CD14-positive monocyte (primary cell): ENCODE measurements around the gene IGF2BP3. TPM values are rescaled to one million over a fixed set of nuclear protein-coding genes. Genes with fewer than 3 reads are reported as not detected.

ENCODE experiments used
- DNase-seq, 3 donors: peaks; one replicate each; pipeline ENCODE4 v3.0.0-alpha.2; 2011 to 2022
- H2AFZ ChIP-seq: 2 replicates; pipeline ENCODE4 v1.6.0; 2012; ENCODE audit warnings: mild to moderate bottlenecking, low read depth, low read length, inconsistent platforms; ENCODE audit not compliant: insufficient read depth, poor library complexity, severe bottlenecking
- H3K27ac ChIP-seq, 2 donors: 1 replicate in 1 of 2; 2 replicates in 1 of 2; pipeline ENCODE4 v1.5.1; 2012 to 2013; ENCODE audit warnings: low read length in 2 of 2, control low read depth in 1 of 2, inconsistent platforms in 1 of 2, low read depth in 1 of 2, mild to moderate bottlenecking in 1 of 2
- H3K27me3 ChIP-seq, 2 donors: one replicate each; pipeline versions ENCODE4 v1.6.0 to v1.6.1; 2011 to 2013; ENCODE audit warnings: low read length in 2 of 2; ENCODE audit not compliant: control insufficient read depth in 2 of 2, insufficient read depth in 2 of 2
- H3K36me3 ChIP-seq, 2 donors: replicated peaks in 1 of 2; 1 replicate in 1 of 2; 2 replicates in 1 of 2; pipeline versions ENCODE4 v1.5.1 to v1.6.1; 2012 to 2013; ENCODE audit warnings: low read length in 2 of 2, control low read depth in 1 of 2, inconsistent platforms in 1 of 2, mild to moderate bottlenecking in 1 of 2; ENCODE audit not compliant: insufficient read depth in 2 of 2, control insufficient read depth in 1 of 2
- H3K4me1 ChIP-seq, 2 donors: 1 replicate in 1 of 2; 2 replicates in 1 of 2; pipeline versions ENCODE4 v1.5.1 to v1.6.1; 2012 to 2013; ENCODE audit warnings: low read length in 2 of 2, control low read depth in 1 of 2, inconsistent platforms in 1 of 2, mild to moderate bottlenecking in 1 of 2, moderate library complexity in 1 of 2; ENCODE audit not compliant: insufficient read depth in 2 of 2, control insufficient read depth in 1 of 2
- H3K4me2 ChIP-seq: replicated peaks from 2 replicates; pipeline ENCODE3; 2012; ENCODE audit warnings: low read length, moderate library complexity, mild to moderate bottlenecking; ENCODE audit not compliant: poor library complexity, severe bottlenecking; ENCODE audit errors: extremely low read depth
- H3K4me3 ChIP-seq, 3 experiments: fragments of 200-600 bp in 1 of 3; sonication (generic) in 1 of 3; replicated peaks in 1 of 3; 1 replicate in 2 of 3; 2 replicates in 1 of 3; pipeline ENCODE4 v1.5.1; 2011 to 2013; ENCODE audit warnings: low read length in 3 of 3, mild to moderate bottlenecking in 3 of 3, control low read depth in 2 of 3, low read depth in 2 of 3, inconsistent platforms in 1 of 3, moderate library complexity in 1 of 3
- H3K79me2 ChIP-seq: 2 replicates; pipeline ENCODE4 v1.6.0; 2012; ENCODE audit warnings: mild to moderate bottlenecking, control low read depth, inconsistent platforms, low read length, moderate library complexity; ENCODE audit not compliant: insufficient read depth
- H3K9ac ChIP-seq: 2 replicates; pipeline ENCODE4 v1.6.0; 2017; ENCODE audit warnings: low read length, mild to moderate bottlenecking; ENCODE audit not compliant: insufficient read depth, poor library complexity, severe bottlenecking
- H3K9me3 ChIP-seq, 2 donors: replicated peaks in 1 of 2; 1 replicate in 1 of 2; 2 replicates in 1 of 2; pipeline versions ENCODE4 v1.5.1 to v1.6.1; 2012 to 2013; ENCODE audit warnings: low read length in 2 of 2, control low read depth in 1 of 2; ENCODE audit not compliant: control insufficient read depth in 1 of 2, insufficient read depth in 1 of 2
- H4K20me1 ChIP-seq: 2 replicates; pipeline ENCODE4 v1.6.0; 2012; ENCODE audit warnings: mild to moderate bottlenecking, low read length, control low read depth, moderate library complexity; ENCODE audit not compliant: insufficient read depth
- H3K27ac Mint-ChIP-seq, 7 donors: one replicate each; pipeline ENCODE4 v1.8.0; 2020; ENCODE audit warnings: mild to moderate bottlenecking in 7 of 7, mixed read lengths in 7 of 7, moderate library complexity in 6 of 7, inconsistent platforms in 2 of 7
- H3K27me3 Mint-ChIP-seq, 3 donors: one replicate each; pipeline ENCODE4 v1.8.0; 2021 to 2022; ENCODE audit warnings: low read depth in 3 of 3, mild to moderate bottlenecking in 3 of 3, mixed read lengths in 3 of 3, moderate library complexity in 3 of 3, inconsistent platforms in 1 of 3
- H3K36me3 Mint-ChIP-seq, 2 donors: one replicate each; pipeline ENCODE4 v1.8.0; 2020; ENCODE audit warnings: mixed read lengths in 2 of 2, inconsistent platforms in 1 of 2, mild to moderate bottlenecking in 1 of 2
- H3K4me1 Mint-ChIP-seq: one replicate; pipeline ENCODE4 v1.8.0; 2020; ENCODE audit warnings: mild to moderate bottlenecking, mixed read lengths
- H3K4me3 Mint-ChIP-seq, 2 donors: one replicate each; pipeline ENCODE4 v1.8.0; 2020; ENCODE audit warnings: mild to moderate bottlenecking in 2 of 2, mixed read lengths in 2 of 2, moderate library complexity in 1 of 2
- H3K9me3 Mint-ChIP-seq, 7 donors: one replicate each; pipeline ENCODE4 v1.8.0; 2020 to 2022; ENCODE audit warnings: mixed read lengths in 7 of 7, mild to moderate bottlenecking in 6 of 7, moderate library complexity in 6 of 7, inconsistent platforms in 2 of 7
- WGBS: methylation state at CpG from one replicate; pipeline ENCODE4 v1.1.5; 2013; ENCODE audit warnings: missing lambda C conversion rate; ENCODE audit not compliant: insufficient coverage; 5-methylcytosine and 5-hydroxymethylcytosine counted together
- intact Hi-C, 2 donors: fragments of 100-400 bp; cut with micrococcal nuclease; formaldehyde crosslinking; loops; one replicate each; pipeline versions ENCODE4 v1.15.0 to v1.15.1; 2023
- polyA plus RNA-seq, 3 donors: library from polyadenylated mRNA; depleted of rRNA in 1 of 3; unstranded in 2 of 3; stranded (reverse) in 1 of 3; fragments of 300-500 nt in 2 of 3; fragments of >200 nt in 1 of 3; fragmentation: Illumina TruSeq in 2 of 3; gene quantifications; 1 replicate in 2 of 3; 2 replicates in 1 of 3; pipeline ENCODE4 v1.2.3, GENCODE V29; 2012 to 2021
- TF ChIP-seq, protein P1 (sequence below): fragments of 200-600 bp; IDR thresholded peaks from one replicate; pipeline ENCODE4 v1.8.0; 2022; ENCODE audit warnings: antibody characterized with exemption, mild to moderate bottlenecking

The IGF2BP3 gene
- polyA plus RNA-seq, 3 donors: 0.60 to 5.3 (median 3.2) TPM

DNA sequence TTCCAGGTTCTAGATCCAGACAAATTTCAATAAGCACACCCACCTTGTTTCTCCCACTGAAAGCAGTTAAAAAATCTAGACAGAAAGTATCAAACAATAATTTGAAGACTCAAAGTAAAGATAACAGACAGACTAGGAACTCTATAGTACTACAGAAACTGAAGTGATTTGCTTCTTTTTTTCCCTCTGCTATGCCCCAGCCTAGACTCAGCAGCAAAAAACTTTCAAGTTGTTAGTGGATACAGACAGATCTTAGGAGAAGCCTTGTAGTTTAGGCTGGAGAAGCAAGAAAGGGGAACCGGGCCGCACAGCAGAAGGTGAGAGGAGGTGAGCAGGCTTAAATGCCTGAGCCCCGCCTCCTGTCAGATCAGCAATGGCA is 65.1 kb downstream of the IGF2BP3 start:
- Histone ChIP-seq H3K27ac (no peak overlapping the region), H3K79me2 (no peaks in the 10 kb centered on the region), H3K4me3 (no peak overlapping the region), H3K36me3 (no peaks in the 10 kb centered on the region), H3K9ac (no peak overlapping the region), H3K9me3 (peaks cover 0 to 2% of the 10 kb centered on the region in 2 donors), H3K4me1 (no peaks in the 10 kb centered on the region), H2AFZ (no peak overlapping the region), H4K20me1 (no peaks in the 10 kb centered on the region), H3K27me3 (no peaks in the 10 kb centered on the region), H3K4me2 (no peak overlapping the region)
- intact Hi-C loops: no loop called here
- Mint-ChIP-seq H3K4me3 (no peak overlapping the region), H3K27me3 (no peaks in the 10 kb centered on the region), H3K27ac (no peak overlapping the region), H3K4me1 (peaks cover under 1% of the 10 kb centered on the region), H3K9me3 (peaks cover 0 to 16% (median 6%) of the 10 kb centered on the region in 7 donors), H3K36me3 (no peaks in the 10 kb centered on the region)
- DNase-seq: no peak
- TF ChIP-seq, protein P1, sequence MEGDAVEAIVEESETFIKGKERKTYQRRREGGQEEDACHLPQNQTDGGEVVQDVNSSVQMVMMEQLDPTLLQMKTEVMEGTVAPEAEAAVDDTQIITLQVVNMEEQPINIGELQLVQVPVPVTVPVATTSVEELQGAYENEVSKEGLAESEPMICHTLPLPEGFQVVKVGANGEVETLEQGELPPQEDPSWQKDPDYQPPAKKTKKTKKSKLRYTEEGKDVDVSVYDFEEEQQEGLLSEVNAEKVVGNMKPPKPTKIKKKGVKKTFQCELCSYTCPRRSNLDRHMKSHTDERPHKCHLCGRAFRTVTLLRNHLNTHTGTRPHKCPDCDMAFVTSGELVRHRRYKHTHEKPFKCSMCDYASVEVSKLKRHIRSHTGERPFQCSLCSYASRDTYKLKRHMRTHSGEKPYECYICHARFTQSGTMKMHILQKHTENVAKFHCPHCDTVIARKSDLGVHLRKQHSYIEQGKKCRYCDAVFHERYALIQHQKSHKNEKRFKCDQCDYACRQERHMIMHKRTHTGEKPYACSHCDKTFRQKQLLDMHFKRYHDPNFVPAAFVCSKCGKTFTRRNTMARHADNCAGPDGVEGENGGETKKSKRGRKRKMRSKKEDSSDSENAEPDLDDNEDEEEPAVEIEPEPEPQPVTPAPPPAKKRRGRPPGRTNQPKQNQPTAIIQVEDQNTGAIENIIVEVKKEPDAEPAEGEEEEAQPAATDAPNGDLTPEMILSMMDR: no peak
- 90% methylated on average over 3 of the region's 3 CpGs for WGBS

DNA sequence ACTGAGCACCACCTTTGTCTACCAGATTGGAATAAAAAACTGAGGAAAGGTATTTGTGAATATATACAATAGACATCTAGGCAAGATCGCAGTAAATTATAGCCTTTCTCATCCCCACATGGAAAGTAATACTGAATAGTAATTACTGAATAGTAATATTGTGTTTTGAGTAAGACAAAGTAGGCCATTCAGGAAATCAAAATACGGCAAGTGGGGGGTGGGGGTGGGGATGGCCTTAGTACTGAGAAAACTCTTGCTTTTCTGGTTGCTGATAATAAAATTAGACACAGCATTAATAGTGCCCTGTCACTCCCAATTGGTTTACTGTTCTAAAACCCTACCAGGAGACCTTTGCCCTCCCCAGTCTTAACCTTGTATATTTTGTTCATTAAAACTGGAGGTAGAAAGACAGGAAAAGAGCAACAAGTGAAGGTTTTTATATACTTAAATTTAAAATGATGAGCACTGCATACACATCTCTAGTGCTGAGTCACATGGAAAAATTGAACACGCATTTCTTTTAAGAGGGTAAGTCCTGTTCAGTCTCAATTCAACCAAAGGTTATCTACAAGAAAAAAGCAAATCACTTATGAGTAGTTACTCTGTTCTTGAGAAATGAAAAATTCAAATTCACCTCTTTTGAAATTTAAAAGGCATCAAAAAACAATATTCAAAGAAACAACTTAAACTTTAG is 65.6 kb downstream of the IGF2BP3 start:
- peaks cover 0 to 2% of the 10 kb centered on the region in 2 donors for H3K9me3 ChIP-seq
- no peak overlapping the region for H3K27ac ChIP-seq
- H3K4me3 ChIP-seq: no peak overlapping the region
- no peaks in the 10 kb centered on the region for H3K27me3 ChIP-seq
- no peak overlapping the region for H3K9ac ChIP-seq
- H3K4me1 Mint-ChIP-seq: no peaks in the 10 kb centered on the region
- no peaks in the 10 kb centered on the region for H3K27me3 Mint-ChIP-seq
- TF ChIP-seq, protein P1: no peak
- intact Hi-C loops: no loop called here
- H2AFZ ChIP-seq: no peak overlapping the region
- peaks cover 0 to 16% (median 6%) of the 10 kb centered on the region in 7 donors for H3K9me3 Mint-ChIP-seq
- no peaks in the 10 kb centered on the region for H3K4me1 ChIP-seq
- WGBS: no CpG with 5 or more reads among the region's 3 CpGs
- no peaks in the 10 kb centered on the region for H3K36me3 Mint-ChIP-seq
- H3K36me3 ChIP-seq: no peaks in the 10 kb centered on the region
- H4K20me1 ChIP-seq: no peaks in the 10 kb centered on the region
- no peak overlapping the region for H3K4me2 ChIP-seq
- no peak overlapping the region for H3K4me3 Mint-ChIP-seq
- H3K27ac Mint-ChIP-seq: no peak overlapping the region
- DNase-seq: no peak
- no peaks in the 10 kb centered on the region for H3K79me2 ChIP-seq
